B cell (primary cell): ENCODE data around the gene FAM76A.

ENCODE experiments used
- EZH2 ChIP-seq: IDR thresholded peaks from 2 replicates; pipeline ENCODE4 v1.6.1; 2012; ENCODE audit warnings: borderline replicate concordance, low read depth, mild to moderate bottlenecking, moderate library complexity, low read length; ENCODE audit not compliant: insufficient read depth, poor library complexity, severe bottlenecking
- TF ChIP-seq, protein P1 (sequence below): fragments of 200-600 bp; IDR thresholded peaks from one replicate; pipeline ENCODE4 v1.8.0; 2022; ENCODE audit warnings: antibody characterized with exemption, mild to moderate bottlenecking

- TF ChIP-seq, protein P1, sequence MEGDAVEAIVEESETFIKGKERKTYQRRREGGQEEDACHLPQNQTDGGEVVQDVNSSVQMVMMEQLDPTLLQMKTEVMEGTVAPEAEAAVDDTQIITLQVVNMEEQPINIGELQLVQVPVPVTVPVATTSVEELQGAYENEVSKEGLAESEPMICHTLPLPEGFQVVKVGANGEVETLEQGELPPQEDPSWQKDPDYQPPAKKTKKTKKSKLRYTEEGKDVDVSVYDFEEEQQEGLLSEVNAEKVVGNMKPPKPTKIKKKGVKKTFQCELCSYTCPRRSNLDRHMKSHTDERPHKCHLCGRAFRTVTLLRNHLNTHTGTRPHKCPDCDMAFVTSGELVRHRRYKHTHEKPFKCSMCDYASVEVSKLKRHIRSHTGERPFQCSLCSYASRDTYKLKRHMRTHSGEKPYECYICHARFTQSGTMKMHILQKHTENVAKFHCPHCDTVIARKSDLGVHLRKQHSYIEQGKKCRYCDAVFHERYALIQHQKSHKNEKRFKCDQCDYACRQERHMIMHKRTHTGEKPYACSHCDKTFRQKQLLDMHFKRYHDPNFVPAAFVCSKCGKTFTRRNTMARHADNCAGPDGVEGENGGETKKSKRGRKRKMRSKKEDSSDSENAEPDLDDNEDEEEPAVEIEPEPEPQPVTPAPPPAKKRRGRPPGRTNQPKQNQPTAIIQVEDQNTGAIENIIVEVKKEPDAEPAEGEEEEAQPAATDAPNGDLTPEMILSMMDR: peak; percentile 32
- no peak for TF ChIP-seq EZH2
Measured at GRCh38 chr1:27719286-27720251, 6.2 kb upstream of the FAM76A start.
